Stimulated activated CD8-positive, alpha-beta memory T cell treated with anti-CD3 and anti-CD28 coated beads, Interleukin-12 subunit alpha, Interleukin-12 subunit beta, amount 100 ng/mL, for 24 hours (primary cell): ENCODE measurements around the gene LFNG.

Source experiments
- DNase-seq: peaks from one replicate; pipeline ENCODE4 v3.0.0-alpha.2; 2020; ENCODE audit errors: extremely low read depth

LFNG gene

DNA sequence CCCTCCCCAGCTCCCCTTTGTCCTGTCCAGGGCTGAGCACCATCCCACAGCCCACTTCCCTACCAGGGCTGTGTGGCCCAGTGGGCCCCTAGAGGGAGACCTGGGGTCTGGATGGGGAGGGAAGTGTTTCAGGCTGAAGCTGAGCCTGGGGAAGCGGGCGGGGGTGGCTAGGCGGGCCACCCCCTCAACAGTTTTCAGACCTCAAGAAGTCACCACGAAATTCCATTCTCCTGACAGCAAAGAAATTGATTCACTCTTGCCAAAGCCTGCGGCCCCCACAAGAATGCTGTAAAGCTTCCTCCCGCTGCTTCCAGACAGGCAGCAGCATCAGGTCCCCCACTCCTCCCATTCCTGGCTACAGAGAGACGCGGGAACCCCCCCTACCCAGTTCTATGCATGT, 2.5 kb upstream of the LFNG start:
- no peak for DNase-seq

DNA sequence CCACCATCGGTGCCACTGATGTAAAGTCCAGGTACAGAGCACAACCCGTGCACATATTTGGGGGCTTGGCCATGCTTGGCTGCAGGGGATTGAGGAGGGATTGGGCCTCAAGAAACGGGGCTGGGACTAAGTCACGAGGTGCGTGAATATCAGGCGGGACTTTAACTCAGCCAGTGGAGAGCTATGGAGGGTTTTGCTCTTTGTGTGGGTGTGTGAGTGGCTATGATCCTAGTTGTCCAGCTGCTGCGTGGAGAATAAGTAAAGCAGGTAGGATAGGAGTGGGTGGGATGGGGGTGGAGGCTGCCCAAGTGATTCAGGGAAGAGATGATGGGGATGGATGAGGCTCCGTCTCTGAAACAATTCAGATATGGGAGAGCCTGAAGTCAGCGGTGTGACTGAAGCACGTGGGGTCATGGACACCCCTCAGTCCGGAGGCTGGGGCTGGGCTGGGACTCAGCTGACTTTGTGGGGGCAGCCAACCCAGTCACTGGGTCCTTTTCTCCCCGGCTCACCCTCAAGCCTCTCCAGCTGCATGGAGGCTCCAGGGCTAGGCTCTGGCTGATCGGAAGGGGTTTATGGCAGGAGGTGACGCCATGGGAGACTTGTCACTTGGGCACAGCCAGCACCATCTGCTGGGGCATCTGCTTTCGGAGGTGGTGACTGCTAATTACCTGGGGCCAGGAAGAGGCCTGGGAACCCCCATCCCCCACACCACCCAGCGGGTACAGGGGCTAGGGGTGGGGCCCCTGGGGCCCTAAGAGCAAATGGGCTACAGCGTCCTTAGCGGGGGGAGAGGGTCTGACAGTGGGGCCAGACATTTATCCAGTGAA, 1.7 kb upstream of the LFNG start:
- DNase-seq = no peak

DNA sequence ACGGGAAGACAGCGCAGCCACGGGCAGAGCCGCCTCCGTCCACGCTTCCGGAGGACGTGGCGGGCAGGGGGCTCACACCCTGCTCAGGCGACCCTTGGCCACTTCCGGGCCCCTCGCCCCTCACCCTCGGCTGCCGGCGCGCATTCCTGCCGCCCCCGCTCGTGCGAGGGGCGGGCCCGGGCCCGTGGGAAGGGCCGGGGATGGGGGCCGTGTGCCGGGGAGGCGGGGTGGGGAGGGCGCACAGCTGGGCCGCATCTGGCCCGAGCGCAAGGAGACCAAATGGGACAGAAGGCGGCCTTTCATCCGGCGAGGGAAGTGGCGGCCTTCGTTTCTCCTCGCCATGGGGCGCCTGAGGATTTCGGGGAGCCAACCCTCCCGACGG, 846 bp upstream of the LFNG start:
- no peak for DNase-seq

DNA sequence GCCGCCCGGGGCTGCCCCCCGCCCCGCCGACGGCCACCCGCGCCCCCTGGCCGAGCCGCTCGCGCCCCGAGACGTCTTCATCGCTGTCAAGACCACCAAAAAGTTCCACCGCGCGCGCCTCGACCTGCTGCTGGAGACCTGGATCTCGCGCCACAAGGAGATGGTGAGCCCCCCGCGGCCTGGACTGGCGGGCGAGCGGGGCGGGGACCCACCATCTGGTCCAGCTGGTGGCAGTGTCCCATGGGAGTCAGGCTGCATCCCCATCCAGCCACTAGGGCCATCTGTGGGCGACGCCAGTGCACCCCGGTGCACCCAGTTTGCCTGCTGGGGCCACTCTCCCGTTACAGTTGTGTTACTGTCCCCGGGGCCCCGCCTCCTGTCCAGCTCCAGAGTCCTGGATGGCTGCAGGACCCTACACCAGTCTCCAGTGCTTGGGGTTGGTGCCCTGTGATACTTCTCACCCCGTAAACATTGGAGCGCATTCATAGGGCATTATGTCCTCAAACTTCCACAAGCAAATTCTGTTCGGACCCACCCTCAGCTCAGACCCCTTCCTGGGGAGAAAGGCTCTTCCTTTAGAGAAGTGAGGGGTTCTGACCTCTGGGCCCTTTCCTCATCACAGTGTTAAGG, 672 bp downstream of the LFNG start:
- DNase-seq = no peak

DNA sequence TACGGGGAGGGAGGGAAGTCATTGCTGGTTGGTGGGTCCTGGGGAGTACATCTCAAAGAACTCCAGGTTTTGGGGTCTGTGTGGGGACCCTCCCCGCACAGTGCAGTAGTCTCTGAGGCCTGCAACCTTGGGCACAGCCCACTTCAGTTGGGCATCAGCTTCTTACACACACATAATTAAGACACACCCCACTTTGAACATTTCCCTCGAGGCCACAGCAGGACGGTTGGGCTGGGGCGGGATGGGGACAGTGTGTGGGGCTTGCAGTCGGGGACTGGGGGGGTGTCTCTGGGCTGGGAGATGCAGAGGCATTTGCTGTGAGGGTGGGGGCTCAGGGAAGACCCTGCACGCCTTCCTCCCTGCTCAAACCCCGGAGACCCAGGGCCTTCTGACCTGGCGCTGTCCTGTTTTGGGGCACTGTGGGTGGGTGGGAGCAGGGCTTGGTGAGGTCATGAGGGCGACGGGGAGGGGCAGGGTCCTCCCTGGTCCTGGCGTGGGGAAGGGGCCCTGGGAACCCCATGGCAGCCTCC, 1.3 kb downstream of the LFNG start:
- DNase-seq = no peak

DNA sequence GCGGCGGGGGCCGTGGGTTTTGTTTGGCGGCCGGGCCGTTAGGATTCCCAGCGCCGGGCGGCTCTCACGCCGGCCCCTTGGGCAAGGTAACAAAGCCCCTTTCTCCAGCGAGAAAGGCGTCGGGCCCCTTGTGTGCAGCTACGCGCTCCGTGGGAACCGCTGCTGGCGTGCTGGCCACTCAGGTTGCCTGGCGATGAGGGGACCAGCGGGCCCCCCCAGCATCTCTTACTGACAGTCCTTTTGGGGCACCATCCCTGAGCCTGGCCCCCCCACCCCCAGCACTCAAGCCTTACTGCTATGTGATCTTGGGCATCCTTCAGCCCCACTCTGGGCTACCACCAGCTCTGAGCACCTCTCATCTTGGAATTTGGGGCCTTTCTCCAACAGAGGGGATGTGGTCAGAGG, 1.8 kb downstream of the LFNG start:
- DNase-seq = no peak

DNA sequence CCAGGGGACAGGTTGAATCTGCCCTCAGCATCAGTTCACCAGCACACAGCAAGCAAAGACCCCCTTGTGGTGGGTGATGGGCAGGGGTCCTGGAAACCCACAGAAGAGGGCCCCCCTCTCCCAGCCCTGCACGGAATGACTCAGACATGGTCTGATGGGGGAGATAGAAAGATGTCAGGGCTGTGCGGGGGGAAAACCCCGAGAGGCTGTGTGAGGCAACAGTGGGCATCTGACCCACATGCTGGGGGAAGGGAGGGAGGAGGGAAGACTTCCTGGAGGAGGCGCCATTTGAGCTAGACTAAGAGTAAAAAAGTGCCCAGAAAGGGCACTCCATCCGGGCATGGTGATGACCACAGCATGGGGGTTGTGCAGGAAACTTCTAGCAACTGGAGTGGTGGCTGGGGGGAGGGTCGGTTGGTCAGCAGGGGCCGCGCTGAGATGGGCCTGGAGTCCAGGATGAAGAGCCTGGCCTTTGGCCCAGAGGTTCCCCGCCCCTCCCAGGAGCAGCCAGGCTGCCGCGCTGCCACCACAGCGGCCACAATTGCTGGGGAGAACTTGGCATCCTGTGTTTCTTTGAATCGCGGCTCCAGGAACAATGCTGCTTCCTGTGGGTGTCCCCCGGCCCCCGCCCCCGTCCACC, 2.5 kb downstream of the LFNG start:
- DNase-seq = no peak

DNA sequence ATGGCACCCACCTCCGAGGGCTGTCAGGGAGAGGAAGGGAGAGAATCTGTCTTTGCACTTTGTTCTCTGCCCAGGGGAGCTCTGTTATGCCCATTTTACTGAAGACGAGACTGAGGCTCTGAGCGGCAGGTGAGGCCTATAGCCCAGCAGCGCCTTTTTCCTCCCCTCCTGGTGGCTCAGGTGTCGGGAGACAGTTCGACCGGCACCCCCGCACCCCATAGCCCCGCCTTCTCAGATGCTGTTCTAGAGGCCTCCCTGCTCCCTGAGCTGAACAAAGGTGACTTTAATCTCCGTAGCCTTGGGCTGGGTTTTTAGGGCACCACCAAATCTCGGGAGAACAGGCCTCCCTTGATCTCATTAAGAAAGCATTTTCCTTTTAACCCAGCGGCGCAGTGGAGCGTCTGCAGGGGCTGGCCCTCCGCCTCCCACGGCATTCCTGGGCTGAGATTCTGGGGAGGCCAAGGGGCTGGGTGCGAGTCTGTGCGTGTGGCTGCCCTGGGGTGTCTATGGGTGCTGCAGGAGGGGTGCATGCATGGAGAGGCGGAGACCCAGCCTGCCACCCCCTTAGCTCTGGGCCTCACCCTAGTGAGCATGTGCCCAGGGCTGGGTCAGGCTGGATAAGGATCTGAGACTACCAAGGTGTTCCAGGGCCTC, 3.3 kb downstream of the LFNG start:
- no peak for DNase-seq

DNA sequence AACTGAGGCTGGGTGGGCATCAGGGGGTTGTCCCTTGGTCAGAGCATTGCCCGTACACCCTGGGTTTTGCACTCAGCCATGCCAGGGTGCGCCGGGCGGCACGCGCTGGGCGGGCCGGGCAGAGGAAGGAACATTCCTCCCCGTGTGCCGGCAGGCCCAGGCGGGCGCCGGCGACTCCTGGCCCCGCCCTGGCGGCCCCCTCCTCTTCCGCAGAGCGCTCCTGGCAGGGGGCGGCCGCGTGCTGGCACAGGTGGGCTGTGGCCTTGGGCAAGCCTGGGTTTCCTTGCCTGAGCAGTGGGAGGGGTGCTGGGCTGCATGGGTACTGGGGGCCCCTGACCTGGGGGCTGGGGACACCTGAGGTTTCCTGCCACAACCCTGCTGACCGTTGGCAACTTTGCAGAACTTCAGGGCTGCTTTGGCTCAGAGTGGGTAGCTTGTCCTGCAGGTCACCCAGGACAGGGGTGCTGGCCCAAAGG, 3.9 kb downstream of the LFNG start:
- no peak for DNase-seq

DNA sequence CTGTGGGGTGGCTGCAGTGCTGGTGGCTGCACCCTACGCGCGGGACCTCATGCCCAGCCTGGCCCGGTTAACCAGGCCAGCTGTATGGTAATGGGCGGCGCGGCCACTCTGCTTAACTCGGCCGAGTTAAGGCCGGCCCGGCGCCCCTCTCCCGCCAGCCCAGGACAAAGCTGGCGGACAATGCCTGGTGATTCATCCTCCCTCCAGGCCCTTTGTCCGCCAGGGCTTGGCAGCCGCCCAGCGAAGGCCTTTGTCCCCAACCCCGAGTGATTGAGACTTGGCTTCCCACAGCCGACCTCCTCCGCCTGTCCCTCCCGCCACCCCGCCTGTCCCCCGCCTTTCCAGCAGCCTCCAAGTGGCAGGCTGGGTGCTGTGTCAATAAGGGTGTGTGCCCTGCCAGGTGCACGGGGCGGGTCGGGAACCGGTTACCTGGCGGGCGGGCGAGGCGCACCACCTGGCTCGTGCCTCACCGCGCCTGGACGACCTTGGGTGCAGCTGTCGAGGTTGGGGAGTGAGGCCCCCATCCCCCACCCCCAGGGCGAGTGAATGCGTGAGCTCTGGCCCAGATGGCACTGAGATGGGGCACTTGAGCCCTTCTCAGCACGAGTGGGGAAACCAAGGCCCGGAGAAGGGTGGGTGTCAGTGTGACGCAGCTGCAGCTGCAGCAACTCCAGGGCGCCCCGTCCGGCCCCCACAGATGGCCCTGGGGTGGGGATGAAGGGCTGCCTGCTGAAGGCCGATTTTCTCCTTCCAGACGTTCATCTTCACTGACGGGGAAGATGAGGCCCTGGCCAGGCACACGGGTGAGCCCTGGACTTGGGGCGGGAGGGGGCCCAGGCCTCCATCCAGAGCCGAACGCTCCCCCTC, 4.6 kb downstream of the LFNG start:
- DNase-seq = no peak

DNA sequence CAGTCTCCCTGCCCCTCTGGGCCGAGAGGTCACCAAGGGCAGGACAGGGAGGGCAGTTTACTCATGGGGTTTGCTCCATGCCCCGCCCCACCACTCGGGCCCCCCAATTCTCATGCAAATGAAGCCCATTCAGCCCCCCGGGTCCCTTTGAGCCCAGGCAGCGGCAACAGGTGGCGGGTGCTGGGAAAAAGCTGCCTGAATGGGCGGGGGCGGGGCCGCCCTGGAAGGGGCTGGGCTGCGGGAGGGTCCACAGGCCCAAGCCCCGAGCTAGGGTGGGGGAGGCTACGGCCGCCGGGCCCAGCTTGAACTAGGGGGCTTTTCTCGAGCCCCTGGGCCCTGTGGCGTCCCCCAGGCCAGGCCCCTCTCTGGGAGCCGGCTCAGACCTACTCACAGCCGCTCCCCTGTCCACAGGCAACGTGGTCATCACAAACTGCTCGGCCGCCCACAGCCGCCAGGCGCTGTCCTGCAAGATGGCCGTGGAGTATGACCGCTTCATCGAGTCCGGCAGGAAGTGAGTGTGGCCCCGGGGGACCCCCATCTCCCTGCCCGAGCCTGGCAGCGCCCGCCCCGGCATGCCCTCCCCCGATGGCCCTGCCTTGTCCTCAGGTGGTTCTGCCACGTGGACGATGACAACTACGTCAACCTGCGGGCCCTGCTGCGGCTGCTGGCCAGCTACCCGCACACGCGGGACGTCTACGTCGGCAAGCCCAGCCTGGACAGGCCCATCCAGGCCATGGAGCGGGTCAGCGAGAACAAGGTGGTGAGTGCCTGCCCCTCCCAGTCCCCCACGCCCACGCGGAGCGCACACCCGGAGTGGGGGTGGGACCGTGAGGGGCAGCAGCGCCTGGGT, 5.5 kb downstream of the LFNG start:
- DNase-seq = no peak

DNA sequence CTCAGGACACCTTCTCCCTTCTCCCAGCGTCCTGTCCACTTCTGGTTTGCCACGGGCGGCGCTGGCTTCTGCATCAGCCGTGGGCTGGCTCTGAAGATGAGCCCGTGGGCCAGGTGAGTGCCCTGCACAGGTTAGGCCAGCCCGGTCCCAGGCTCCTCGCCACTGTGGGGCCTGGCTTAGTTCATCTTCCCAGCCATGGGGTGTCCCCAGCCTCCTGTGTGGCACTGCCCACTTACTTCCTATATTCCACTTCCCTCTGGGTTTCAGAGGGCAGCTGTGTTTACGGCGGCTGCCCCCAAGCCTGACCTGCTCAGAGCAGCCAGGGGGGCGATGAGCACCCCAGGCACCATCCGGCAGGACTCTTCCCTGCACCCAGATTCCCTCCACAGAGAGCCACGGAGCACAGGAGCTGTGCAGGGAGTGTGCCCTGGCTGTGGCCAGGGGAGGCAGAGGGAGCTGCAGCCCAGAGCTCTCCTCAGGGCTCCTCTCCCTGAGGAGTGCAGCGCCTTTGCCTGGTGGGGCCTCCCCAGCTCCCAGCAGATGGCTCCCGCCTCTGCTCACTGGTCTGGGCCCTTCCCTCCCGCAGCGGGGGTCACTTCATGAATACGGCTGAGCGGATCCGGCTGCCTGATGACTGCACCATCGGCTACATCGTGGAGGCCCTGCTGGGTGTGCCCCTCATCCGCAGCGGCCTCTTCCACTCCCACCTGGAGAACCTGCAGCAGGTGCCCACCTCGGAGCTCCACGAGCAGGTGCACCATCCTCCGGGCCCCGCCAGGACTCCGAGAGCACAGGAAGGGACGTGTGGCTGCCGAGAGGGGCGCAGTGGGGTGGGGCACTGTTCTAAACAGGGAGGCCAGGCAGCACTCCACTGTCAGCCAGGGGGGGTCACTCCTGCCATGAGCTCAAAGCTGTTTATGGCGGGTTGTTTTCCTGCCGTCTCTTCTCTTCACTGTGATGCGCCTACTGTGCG, 6.4 kb downstream of the LFNG start:
- no peak for DNase-seq

DNA sequence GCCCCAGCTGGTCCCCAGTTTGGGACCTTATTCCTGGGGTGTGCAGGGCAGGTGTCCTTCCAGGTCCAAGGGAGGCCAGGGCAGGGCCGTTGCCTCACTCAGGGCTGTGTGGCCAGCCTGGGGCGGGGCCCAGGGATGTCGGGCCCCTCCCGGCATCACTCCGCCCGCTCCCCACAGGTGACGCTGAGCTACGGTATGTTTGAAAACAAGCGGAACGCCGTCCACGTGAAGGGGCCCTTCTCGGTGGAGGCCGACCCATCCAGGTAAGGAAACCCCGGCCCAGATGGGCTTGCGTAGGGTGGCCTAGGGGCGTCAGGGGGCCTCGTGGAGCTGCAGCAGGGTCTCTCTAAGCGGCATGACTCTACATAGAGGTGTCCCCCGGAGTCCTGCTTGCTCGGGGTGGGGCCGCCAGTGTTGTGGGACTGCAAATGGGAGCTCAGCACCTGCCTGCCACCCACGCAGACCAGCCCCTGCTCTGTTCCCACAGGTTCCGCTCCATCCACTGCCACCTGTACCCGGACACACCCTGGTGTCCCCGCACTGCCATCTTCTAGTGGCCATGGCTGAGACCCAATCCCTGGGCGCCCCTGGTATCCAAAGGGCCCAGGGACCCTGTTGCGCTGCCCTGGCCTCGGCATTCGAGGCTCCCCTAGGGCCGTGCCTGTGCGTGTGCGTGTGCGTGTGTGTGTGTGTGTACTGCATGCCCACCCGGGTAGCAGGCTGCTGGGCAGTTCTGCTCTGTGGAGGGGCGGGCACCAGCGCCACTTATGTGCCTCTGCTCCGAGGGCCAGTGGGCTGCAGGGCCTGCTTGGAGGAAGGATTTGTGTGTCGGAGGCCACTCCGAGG, 7.3 kb downstream of the LFNG start:
- no peak for DNase-seq

DNA sequence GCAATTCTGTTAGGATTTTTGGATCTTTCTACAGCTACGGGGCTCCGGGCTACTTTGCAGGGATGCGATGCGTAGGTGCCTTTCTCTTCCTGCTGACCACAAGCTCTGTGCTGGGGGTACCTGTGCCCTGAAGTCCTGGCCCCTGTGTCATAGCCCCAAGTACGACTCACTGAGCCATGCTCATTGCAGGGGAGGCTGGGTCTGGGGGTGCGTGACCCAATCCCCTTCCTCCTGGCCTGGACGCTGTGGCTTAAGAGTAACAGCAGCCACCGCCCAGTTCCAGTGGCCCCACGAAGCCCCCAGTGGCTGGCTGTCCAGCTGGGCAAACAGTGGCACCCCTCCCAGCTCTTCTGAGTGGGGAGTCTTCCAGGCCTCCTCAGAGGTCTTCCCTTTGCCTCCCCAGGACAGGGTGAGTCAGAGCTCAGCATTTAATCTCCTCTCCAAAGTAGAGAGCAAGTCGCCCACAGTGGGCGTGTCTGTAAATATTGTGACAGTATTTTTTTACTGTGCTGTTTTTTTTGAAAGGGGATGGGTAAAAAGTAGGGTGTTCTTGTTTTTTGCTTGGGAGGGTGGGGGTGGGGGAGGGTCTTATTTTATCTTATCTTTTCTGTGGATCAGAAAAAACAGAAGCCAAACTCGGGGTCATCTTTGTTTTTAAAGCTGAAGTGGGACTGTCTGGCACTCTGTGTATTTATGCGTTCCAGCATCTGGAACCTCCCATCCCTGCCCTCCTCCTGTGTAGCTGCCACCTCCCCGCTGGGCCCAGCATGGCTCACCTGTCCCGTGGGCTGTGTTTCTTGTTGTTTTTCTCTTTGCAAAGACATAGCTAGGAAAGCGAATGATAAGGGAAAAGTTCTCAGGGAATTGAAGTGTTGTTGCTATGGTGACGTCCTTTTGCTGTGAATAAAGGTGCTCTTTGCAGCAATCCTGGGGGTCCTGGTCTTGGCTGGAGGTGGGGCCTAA, 8.2 kb downstream of the LFNG start:
- DNase-seq = no peak

DNA sequence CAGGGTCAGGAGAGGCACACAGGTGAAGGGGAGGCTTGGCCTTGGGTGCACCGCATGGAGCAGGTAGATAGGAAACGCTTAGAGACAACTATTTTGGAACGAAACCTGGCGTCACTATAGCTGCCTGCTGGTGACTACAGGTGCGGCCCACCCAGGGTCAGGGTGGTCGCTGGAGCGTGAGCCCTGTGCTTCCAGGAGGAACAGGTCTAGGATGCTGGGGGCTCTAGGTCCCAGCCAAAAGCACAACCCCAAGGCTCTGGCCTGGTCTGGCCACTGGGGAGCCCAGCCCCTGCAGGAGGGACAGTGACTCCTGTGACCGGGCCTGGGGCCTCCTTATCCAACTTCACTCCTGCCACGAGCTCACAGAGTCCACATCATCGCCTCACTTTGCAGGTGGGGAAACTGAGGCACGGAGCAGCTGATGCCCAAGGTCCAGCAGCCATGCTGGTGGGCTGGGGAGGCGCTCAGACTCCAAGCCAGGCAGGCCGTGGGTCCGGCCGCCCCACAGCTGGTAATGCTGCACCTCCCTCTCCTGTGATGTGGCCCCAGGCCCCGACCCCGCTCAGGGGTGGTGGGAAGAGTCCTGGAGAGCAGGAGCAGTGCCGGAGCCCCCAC, 9.0 kb downstream of the LFNG start:
- no peak for DNase-seq
